Germinal center (tissue), 1 donor: ENCODE data around the gene ZNF808.
"Not testable (repeated sequence)": the region's sequence is repeated elsewhere in the genome, so short reads cannot be mapped to it uniquely, and the experiment has no call there.

Experiments
- DNase-seq: peaks from one replicate; pipeline ENCODE4 v3.0.0; 2012; ENCODE audit warnings: mixed read lengths, low spot score

ZNF808 gene

GRCh38 chr19:52535771-52536447 is 8.4 kb downstream of the ZNF808 start:
- peak; percentile 79 for DNase-seq

DNA sequence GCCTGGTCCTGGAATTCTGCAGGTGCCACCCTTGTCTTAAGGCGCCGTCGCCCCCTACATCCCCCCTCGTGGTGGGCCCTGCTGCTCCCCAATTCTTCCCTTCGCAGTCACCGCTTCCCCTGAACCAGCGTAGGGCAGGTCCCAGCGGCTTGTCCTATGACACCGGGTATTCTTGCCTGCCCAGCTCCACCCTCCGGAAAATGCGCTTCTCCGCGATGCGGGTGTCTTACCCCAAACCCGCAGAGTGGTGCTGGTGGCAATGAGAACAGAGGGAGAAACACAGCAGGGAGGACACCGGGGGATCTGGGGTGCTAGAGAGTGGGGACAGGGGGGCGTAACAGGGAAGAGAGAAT is 9.0 kb downstream of the ZNF808 start:
- no peak for DNase-seq

- not testable (repeated sequence) for DNase-seq
Measured at GRCh38 chr19:52538815-52539214, 11.3 kb downstream of the ZNF808 start.

DNA sequence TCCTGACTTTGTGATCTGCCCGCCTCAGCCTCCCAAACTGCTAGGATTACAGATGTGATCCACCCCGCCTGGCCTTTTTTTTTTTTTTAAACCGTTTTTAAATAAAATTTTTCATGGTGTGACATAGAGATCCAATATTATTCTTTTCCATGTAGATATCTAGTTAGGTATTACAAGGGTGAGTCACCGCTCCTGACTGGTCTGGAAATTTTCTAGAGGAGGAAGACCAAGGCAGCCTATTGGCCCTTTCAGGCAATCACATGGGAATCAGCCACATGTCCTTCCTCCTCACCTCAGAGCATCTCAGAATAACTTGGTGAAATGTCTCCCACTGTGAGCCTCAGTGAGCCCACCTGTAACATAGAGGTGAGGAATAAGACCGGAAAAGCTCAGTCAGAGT is 13.7 kb downstream of the ZNF808 start:
- not testable (repeated sequence) for DNase-seq

DNA sequence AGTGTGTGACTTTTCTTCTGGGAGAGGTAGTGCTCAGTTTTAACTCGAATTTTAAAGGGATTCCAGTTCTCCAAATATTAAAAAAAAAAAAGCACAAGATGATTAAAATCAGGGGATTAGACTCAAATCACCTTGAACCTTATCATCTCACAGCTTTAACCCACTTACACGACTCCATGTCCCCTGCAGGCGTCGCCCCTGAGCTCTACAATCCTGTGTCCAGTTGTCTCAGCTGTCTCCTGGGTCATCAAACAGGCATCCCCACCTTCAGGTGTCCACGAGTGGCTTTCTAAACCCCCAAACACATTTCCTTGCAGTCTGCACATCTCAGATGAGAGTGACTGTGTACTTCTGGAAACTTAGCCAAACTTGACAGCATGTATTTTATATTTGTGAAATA is 14.1 kb downstream of the ZNF808 start:
- no peak for DNase-seq

DNA sequence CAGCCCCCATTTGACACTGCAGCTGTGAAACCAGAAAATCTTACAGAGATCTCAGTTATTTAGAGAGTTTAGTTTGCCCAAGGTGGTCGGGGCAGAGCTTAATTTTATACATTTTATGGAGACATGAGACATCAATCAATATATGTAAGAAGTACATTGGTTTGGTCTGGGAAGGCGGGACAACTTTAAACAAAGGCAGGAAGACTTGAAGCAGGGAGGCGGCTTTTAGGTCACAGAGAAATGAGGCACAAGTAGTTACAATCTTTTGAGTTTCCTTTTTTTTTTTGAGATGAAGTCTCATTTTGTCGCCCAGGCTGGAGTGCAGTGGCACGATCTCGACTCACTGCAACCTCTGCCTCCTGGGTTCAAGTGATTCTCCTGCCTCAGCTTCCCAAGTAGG is 15.1 kb downstream of the ZNF808 start:
- not testable (repeated sequence) for DNase-seq

DNA sequence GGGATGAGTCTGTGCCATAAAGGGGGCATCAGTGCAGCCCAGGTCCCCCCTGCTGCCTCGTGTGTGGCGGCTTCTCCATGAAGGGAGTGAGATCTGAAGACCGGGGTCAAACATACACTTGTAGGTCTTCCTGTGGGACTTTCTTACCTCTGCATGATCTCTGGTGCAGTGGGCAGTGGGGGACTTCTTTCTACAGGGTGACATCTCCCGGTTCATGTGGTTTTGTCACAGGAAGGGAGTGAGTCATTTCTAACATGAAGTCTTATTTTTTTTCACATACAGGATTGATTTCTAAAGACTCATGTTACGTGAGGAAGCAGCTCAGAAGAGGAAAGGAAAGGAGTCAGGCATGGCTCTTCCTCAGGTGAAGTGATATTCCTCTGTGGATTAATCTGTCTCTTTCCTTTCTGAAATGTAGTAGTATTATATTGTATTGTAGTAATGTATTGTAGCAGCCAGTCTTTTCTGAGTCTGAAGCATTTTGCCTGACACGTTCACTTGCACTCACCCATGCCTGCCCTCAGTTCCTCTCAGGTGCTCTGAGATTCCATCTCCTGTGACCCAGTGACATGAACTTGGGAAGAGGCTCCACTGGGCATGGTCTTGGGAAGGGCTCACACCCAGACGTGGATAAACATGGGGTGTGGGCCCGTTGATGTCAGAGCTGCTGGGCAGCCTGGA is 15.7 kb downstream of the ZNF808 start:
- DNase-seq = no peak

GRCh38 chr19:52554216-52554971 is 26.9 kb downstream of the ZNF808 start:
- no peak for DNase-seq

DNA sequence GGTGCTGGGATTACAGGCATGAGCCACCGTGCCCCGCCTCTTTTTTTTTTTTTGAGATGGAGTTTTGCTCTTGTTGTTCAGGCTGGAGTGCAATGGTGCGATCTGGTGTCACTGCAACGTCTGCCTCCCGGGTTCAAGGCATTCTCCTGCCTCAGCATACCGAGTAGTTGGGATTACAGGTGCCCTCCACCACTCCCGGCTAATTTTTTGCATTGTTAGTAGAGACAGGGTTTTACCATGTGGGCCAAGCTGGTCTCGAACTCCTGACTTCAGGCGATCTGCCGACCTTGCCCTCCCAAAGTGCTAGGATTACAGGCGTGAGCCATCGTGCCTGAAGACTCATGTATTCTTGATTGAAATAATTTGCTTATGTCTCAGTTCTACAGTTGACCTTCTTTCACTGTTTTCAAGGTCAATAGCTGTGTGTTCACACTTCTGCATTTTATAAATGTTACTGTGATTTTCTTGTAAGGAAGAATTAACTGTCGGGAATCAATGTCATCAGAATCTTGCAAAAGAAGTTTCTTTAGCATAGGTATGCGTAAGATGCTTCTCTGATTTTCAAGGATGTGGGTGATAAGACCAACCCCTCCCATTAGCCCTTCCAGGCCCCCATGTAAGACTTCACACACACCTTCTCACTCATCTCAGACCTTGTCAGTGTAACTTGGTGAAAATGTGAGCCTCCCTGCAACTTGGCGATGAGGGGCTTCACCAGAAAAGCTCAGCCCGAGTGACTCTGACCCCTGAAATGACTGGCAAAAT is 29.9 kb downstream of the ZNF808 start:
- DNase-seq = no peak

- not testable (repeated sequence) for DNase-seq
Measured at GRCh38 chr19:52558732-52559445, 31.4 kb downstream of the ZNF808 start.

GRCh38 chr19:52561611-52562010 is 34.1 kb downstream of the ZNF808 start:
- not testable (repeated sequence) for DNase-seq

GRCh38 chr19:52566121-52566520 is 38.7 kb downstream of the ZNF808 start:
- DNase-seq = no peak

- no peak for DNase-seq
Measured at GRCh38 chr19:52566588-52566987, 39.1 kb downstream of the ZNF808 start.

DNA sequence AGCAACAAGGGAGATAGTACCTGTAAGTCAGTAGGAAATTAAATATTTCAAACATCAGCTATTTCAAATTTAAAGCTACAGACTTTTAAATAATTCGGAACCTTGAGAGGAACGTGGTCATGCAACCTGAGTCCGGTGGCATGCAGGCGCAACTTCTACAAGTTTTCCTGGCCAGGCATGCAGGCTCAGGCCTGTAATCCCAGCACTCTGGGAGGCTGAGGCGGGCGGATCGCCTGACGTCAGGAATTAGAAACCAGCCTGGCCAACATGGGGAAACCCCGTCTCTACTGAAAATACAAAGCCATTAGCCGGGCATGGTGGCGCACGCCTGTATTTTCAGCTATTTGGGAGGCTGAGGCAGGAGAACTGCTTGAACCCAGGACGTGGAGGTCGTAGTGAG is 40.5 kb downstream of the ZNF808 start:
- no peak for DNase-seq

DNA sequence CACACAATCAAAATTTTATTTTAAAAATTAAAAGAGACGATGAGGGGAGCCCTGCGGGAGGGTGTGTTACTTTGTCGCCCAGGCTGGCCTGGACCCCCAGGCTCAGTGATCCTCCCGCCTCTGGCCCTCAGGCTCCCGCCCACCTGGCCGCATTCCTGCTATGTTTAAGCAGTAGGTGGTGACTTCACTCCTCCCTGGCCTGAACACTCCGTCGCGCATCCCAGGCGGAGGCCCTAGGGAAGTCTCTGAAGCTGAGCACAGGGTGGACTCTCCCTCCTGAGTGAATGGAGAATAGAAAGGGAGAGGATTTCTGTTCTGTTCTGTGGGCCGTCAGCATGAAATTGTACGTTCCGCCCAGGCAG is 42.2 kb downstream of the ZNF808 start:
- not testable (repeated sequence) for DNase-seq

DNA sequence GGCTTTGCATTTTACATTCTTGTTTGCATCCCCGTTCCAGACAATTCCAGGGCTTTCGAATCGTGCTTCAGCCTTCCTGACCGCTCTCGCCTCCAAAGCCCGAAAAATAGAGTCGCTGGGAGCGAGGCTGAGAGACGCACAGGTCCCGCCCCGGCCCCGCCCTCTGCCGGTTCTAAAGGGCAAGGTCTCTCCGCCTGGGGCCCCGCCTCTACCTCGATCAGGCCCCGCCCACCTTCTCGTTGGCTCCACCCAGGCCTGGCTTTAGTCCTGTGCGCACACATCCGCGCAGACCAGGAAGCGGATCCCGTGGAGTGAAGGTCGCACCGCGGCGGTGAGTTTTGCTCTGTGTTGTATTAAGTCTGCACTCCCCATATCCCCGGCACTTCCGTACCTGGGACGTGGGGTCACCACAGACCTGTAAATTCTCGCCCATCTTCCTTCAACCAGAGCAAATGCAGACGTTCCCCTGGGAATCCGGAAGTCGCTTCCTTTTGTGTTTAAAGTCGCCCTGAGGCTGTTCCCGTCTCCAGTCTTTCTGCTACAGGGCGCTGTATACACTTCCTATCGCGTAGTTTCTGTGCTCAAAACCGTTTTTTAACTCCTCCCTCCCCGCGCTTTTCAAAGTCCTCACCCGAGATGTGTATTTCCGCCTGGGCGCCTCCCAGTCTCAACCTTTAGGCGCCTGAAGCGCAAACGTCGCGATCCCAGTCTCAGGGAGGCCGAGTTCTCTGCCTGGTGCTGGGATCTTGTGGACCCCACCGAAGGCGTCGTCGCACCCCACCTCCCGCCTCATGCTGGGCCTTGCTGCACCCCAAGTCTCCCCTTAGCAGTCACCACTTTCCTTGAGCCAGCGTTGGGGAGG is 42.8 kb downstream of the ZNF808 start, which contains the start of gene ZNF701:
ZNF701 (plus strand) TSS at position 288 of the 862 bp plus-strand sequence. CDS start 3,861 bp downstream, outside the sequence.
- peak; percentile 93 for DNase-seq

GRCh38 chr19:52584736-52585440 is 57.4 kb downstream of the ZNF808 start:
- DNase-seq = no peak

DNA sequence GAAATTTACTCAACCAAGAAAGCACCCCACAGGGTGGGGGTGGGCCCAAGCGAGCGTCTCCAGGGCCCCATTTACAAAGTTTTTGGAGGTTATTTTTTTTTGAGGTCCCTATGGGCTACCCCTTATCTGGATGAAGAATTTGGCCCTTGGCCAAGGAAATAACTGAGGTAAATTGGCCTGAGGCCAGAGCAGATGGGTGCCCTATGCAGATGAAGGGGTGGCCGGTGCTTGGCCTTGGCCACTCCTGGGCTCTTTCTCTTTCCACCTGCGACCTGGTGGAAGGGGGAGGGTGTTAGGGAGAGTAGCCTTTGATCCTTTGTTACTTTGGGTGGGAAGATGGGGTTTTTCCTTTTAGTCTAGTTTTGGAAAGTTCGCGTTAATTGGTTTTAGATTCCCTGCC is 58.1 kb downstream of the ZNF808 start:
- DNase-seq = no peak

DNA sequence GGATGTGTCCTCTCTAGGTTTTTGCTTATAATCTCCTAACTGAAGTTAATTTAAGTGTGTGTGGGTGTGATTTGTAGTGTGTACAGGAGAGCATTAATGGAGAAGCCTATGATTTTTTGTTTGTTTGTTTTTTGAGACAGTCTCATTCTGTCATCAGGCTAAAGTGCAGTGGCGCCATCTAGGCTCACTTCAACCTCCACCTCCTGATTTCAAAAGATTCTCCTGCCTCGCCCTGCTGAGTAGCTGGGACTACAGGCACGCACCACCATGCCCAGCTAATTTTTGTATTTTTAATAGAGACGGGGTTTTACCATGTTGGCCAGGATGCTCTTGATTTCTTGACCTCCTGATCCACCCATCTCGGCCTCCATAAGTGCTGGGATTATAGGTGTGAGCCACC is 63.3 kb downstream of the ZNF808 start:
- no peak for DNase-seq

DNA sequence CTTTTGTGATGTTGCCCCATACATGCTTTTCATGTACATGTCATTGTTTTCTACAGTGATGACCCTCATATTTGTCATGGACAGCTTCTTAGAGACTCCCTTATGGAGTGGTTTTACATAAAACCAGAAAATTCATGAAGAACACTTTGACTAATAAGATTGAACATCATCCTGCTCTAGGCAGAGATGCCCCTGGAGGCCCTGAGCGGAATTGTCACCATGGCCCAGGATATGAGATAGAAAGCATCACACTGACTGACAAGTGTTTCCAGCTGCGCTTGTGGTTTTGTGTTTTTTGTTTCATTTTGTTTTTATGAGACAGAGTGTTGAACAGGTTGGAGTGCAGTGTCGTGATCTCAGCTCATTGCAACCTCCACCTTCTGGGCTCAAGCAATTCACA is 64.8 kb downstream of the ZNF808 start:
- no peak for DNase-seq
